Neural crest cell (in vitro differentiated cells): ENCODE data around the gene FCHO2. TPM values are rescaled to one million over a fixed set of nuclear protein-coding genes. Genes with fewer than 3 reads are reported as not detected.
"Not testable (repeated sequence)": the region's sequence is repeated elsewhere in the genome, so short reads cannot be mapped to it uniquely, and the experiment has no call there.

Experiments
- DNase-seq: peaks from one replicate; pipeline ENCODE4 v3.0.0; 2021; ENCODE audit warnings: low read depth, mixed read lengths, low spot score
- H3K27ac Mint-ChIP-seq: one replicate; pipeline ENCODE4 v1.8.0; 2021; ENCODE audit warnings: mild to moderate bottlenecking, mixed read lengths; ENCODE audit not compliant: unreplicated experiment
- H3K27me3 Mint-ChIP-seq: 2 replicates; pipeline ENCODE4 v1.8.0; 2021; ENCODE audit warnings: low read depth, mild to moderate bottlenecking, mixed read lengths
- H3K36me3 Mint-ChIP-seq: 2 replicates; pipeline ENCODE4 v1.8.0; 2021; ENCODE audit warnings: low read depth, mild to moderate bottlenecking, mixed read lengths
- H3K4me1 Mint-ChIP-seq: 2 replicates; pipeline ENCODE4 v1.8.0; 2021; ENCODE audit warnings: mixed read lengths
- H3K4me3 Mint-ChIP-seq: one replicate; pipeline ENCODE4 v1.8.0; 2021; ENCODE audit warnings: mild to moderate bottlenecking, mixed read lengths
- H3K9me3 Mint-ChIP-seq: 2 replicates; pipeline ENCODE4 v1.8.0; 2021; ENCODE audit warnings: mixed read lengths
- CTCF ChIP-seq: fragments of 200-600 bp; sonication (generic); conservative IDR thresholded peaks from 2 replicates; pipeline ENCODE4 v1.5.0; 2021; ENCODE audit warnings: antibody characterized with exemption, mild to moderate bottlenecking
- total RNA-seq: library from RNA; stranded (reverse); gene quantifications from 2 replicates; pipeline ENCODE4 v1.2.1, GENCODE V29; 2021

The FCHO2 gene
- total RNA-seq, 1 donor from 2014 or later, result 11.1 TPM

- Mint-ChIP-seq H3K36me3 (no peaks in the 10 kb centered on the region), H3K9me3 (no peaks in the 10 kb centered on the region), H3K4me3 (no peak overlapping the region), H3K27me3 (peaks cover 4% of the 10 kb centered on the region), H3K4me1 (peaks cover 30% of the 10 kb centered on the region), H3K27ac (no peak overlapping the region)
- no peak for DNase-seq
- TF ChIP-seq CTCF, result no peak
Observed at GRCh38 chr5:72959257-72959656, 3.4 kb downstream of the FCHO2 start.

GRCh38 chr5:72974481-72974880 is 18.6 kb downstream of the FCHO2 start:
- H3K36me3 Mint-ChIP-seq, result peaks cover 26% of the 10 kb centered on the region
- peaks cover 18% of the 10 kb centered on the region for H3K9me3 Mint-ChIP-seq
- not testable (repeated sequence) for DNase-seq, H3K4me1 Mint-ChIP-seq, H3K4me3 Mint-ChIP-seq, H3K27ac Mint-ChIP-seq, H3K27me3 Mint-ChIP-seq

- H3K4me3 Mint-ChIP-seq, H3K27me3 Mint-ChIP-seq, H3K4me1 Mint-ChIP-seq, DNase-seq, H3K27ac Mint-ChIP-seq: not testable (repeated sequence)
- Mint-ChIP-seq H3K36me3 (peaks cover 21% of the 10 kb centered on the region), H3K9me3 (peaks cover 18% of the 10 kb centered on the region)
Observed at GRCh38 chr5:72976810-72977209, 21.0 kb downstream of the FCHO2 start.

- peaks cover 17% of the 10 kb centered on the region for H3K36me3 Mint-ChIP-seq
- no peak for TF ChIP-seq CTCF
- H3K4me1 Mint-ChIP-seq, result no peaks in the 10 kb centered on the region
- H3K4me3 Mint-ChIP-seq, result no peak overlapping the region
- no peak for DNase-seq
- no peaks in the 10 kb centered on the region for H3K9me3 Mint-ChIP-seq
- no peaks in the 10 kb centered on the region for H3K27me3 Mint-ChIP-seq
- no peak overlapping the region for H3K27ac Mint-ChIP-seq
Observed at GRCh38 chr5:72985719-72986118, 29.9 kb downstream of the FCHO2 start.

GRCh38 chr5:72988769-72989168 is 32.9 kb downstream of the FCHO2 start:
- H3K9me3 Mint-ChIP-seq, result no peaks in the 10 kb centered on the region
- no peak overlapping the region for H3K27ac Mint-ChIP-seq
- no peak for DNase-seq
- H3K4me1 Mint-ChIP-seq, result no peaks in the 10 kb centered on the region
- H3K4me3 Mint-ChIP-seq, result no peak overlapping the region
- no peaks in the 10 kb centered on the region for H3K27me3 Mint-ChIP-seq
- no peak for TF ChIP-seq CTCF
- peaks cover 30% of the 10 kb centered on the region for H3K36me3 Mint-ChIP-seq

- H3K27me3 Mint-ChIP-seq, result no peaks in the 10 kb centered on the region
- H3K4me1 Mint-ChIP-seq, result no peaks in the 10 kb centered on the region
- H3K4me3 Mint-ChIP-seq, result no peak overlapping the region
- no peaks in the 10 kb centered on the region for H3K9me3 Mint-ChIP-seq
- no peak overlapping the region for H3K27ac Mint-ChIP-seq
- peaks cover 36% of the 10 kb centered on the region for H3K36me3 Mint-ChIP-seq
- no peak for TF ChIP-seq CTCF
- DNase-seq, result no peak
Observed at GRCh38 chr5:72991394-72991793, 35.6 kb downstream of the FCHO2 start.

- H3K9me3 Mint-ChIP-seq, result no peaks in the 10 kb centered on the region
- DNase-seq, result no peak
- H3K4me3 Mint-ChIP-seq, result no peak overlapping the region
- H3K27ac Mint-ChIP-seq, result no peak overlapping the region
- TF ChIP-seq CTCF, result no peak
- H3K27me3 Mint-ChIP-seq, result no peaks in the 10 kb centered on the region
- H3K36me3 Mint-ChIP-seq, result peaks cover 31% of the 10 kb centered on the region
- H3K4me1 Mint-ChIP-seq, result no peaks in the 10 kb centered on the region
Observed at GRCh38 chr5:72994578-72994977, 38.7 kb downstream of the FCHO2 start.
